B cell (primary cell): ENCODE results near the gene LBHD1. TPM values are rescaled to one million over a fixed set of nuclear protein-coding genes. Genes with fewer than 3 reads are reported as not detected.

Experiments
- ATAC-seq: fragments of 200-7000 bp; cut with Tn5 transposase; one replicate; pipeline ENCODE4 v1.10.0; 2021; ENCODE audit warnings: low read depth, mild to moderate bottlenecking, moderate number of reproducible peaks, moderate library complexity
- CTCF ChIA-PET: fragments of 350-600 bp; sonication (Branson Sonifier 250); formaldehyde crosslinking; loops from one replicate; lab custom pipeline; 2021; ENCODE audit warnings: antibody characterized with exemption, inconsistent platforms; lab: Charles Lee
- POLR2A ChIA-PET: fragments of 350-600 bp; sonication (Branson Sonifier 250); formaldehyde crosslinking; loops from one replicate; lab custom pipeline; 2021; ENCODE audit warnings: antibody characterized with exemption; lab: Charles Lee
- DNase-seq: peaks from one replicate; pipeline ENCODE4 v3.0.0; 2013
- H2AFZ ChIP-seq: 2 replicates; pipeline ENCODE4 v1.6.1; 2012; ENCODE audit warnings: mild to moderate bottlenecking, low read depth, low read length; ENCODE audit not compliant: insufficient read depth, poor library complexity, severe bottlenecking
- H3K27ac ChIP-seq, 2 donors: 1 replicate in 1 of 2; 2 replicates in 1 of 2; pipeline ENCODE4 v1.5.1; 2012 to 2013; ENCODE audit warnings: low read length in 2 of 2, mild to moderate bottlenecking in 2 of 2, moderate library complexity in 1 of 2
- H3K27me3 ChIP-seq, 4 experiments: fragments of 200-600 bp in 1 of 4; sonication (generic) in 1 of 4; replicated peaks in 1 of 4; 1 replicate in 2 of 4; 2 replicates in 2 of 4; pipeline versions ENCODE4 v1.6.1 to v1.7.0; 2013 to 2016; ENCODE audit warnings: low read length in 3 of 4, mild to moderate bottlenecking in 2 of 4, mixed read lengths in 1 of 4, moderate library complexity in 1 of 4; ENCODE audit not compliant: insufficient read depth in 4 of 4, control insufficient read depth in 3 of 4; ENCODE audit errors: control extremely low read depth in 1 of 4
- H3K36me3 ChIP-seq, 2 experiments: replicated peaks in 1 of 2; 1 replicate in 1 of 2; 2 replicates in 1 of 2; pipeline versions ENCODE4 v1.6.1 to v1.7.1; 2013; ENCODE audit warnings: low read length in 1 of 2; ENCODE audit not compliant: insufficient read depth in 2 of 2, control insufficient read depth in 1 of 2; ENCODE audit errors: control extremely low read depth in 1 of 2, extremely low read depth in 1 of 2
- H3K4me1 ChIP-seq, 2 donors: fragments of 200-600 bp in 1 of 2; sonication (generic) in 1 of 2; 1 replicate in 1 of 2; 2 replicates in 1 of 2; pipeline versions ENCODE4 v1.5.1 to v1.6.1; 2013 to 2017; ENCODE audit warnings: low read length in 2 of 2; ENCODE audit not compliant: control insufficient read depth in 2 of 2, insufficient read depth in 2 of 2
- H3K4me2 ChIP-seq: replicated peaks from 2 replicates; pipeline ENCODE3; 2012; ENCODE audit warnings: mild to moderate bottlenecking, low read depth, low read length; ENCODE audit not compliant: poor library complexity, severe bottlenecking
- H3K4me3 ChIP-seq, 5 experiments: fragments of 200-600 bp in 1 of 5; sonication (generic) in 1 of 5; 1 replicate in 3 of 5; 2 replicates in 2 of 5; pipeline versions ENCODE4 v1.5.1 to v1.7.0; 2011 to 2016; ENCODE audit warnings: low read length in 4 of 5, mild to moderate bottlenecking in 4 of 5, low read depth in 2 of 5, control low read depth in 1 of 5, moderate library complexity in 1 of 5; ENCODE audit not compliant: insufficient read depth in 1 of 5; ENCODE audit errors: control extremely low read depth in 1 of 5, extremely low read depth in 1 of 5
- H3K79me2 ChIP-seq: fragments of 200-600 bp; sonication (generic); one replicate; pipeline ENCODE4 v1.6.0; 2016; ENCODE audit warnings: low read length; ENCODE audit not compliant: control insufficient read depth, insufficient read depth
- H3K9ac ChIP-seq: fragments of 200-600 bp; sonication (generic); 2 replicates; pipeline ENCODE4 v1.6.1; 2017; ENCODE audit warnings: mild to moderate bottlenecking, low read length, moderate library complexity
- H3K9me3 ChIP-seq, 3 donors: one replicate each; pipeline versions ENCODE4 v1.6.1 to v1.7.1; 2013; ENCODE audit warnings: low read length in 2 of 3; ENCODE audit not compliant: control insufficient read depth in 2 of 3, insufficient read depth in 1 of 3; ENCODE audit errors: control extremely low read depth in 1 of 3
- H4K20me1 ChIP-seq: 2 replicates; pipeline ENCODE4 v1.6.0; 2012; ENCODE audit warnings: mild to moderate bottlenecking, low read length; ENCODE audit not compliant: insufficient read depth, control insufficient read depth, poor library complexity, severe bottlenecking
- H3K27ac Mint-ChIP-seq: one replicate; pipeline ENCODE4 v1.8.0; 2021; ENCODE audit warnings: mixed read lengths
- H3K27me3 Mint-ChIP-seq: one replicate; pipeline ENCODE4 v1.8.0; 2021; ENCODE audit warnings: mixed read lengths
- H3K4me1 Mint-ChIP-seq: one replicate; pipeline ENCODE4 v1.8.0; 2021; ENCODE audit warnings: mixed read lengths
- H3K4me3 Mint-ChIP-seq: one replicate; pipeline ENCODE4 v1.8.0; 2021; ENCODE audit warnings: mixed read lengths
- H3K9me3 Mint-ChIP-seq: one replicate; pipeline ENCODE4 v1.8.0; 2022; ENCODE audit warnings: mixed read lengths; ENCODE audit not compliant: insufficient read depth
- EZH2 ChIP-seq: IDR thresholded peaks from 2 replicates; pipeline ENCODE4 v1.6.1; 2012; ENCODE audit warnings: borderline replicate concordance, low read depth, mild to moderate bottlenecking, moderate library complexity, low read length; ENCODE audit not compliant: insufficient read depth, poor library complexity, severe bottlenecking
- WGBS: methylation state at CpG from one replicate; pipeline ENCODE4 v1.1.5; 2013; ENCODE audit warnings: missing lambda C conversion rate; ENCODE audit not compliant: insufficient coverage; 5-methylcytosine and 5-hydroxymethylcytosine counted together
- intact Hi-C: fragments of 100-400 bp; cut with micrococcal nuclease; formaldehyde crosslinking; loops from one replicate; pipeline ENCODE4 v1.10.0; 2022
- polyA plus RNA-seq: library from polyadenylated mRNA; depleted of rRNA; stranded (reverse); fragments of >200 nt; gene quantifications from 2 replicates; pipeline ENCODE4 v1.2.3, GENCODE V29; 2012
- total RNA-seq, 2 donors: library from RNA; stranded (reverse); fragments of 120-200 nt in 1 of 2; gene quantifications; 1 replicate in 1 of 2; 2 replicates in 1 of 2; pipeline versions ENCODE4 v1.2.3 to v1.2.4, GENCODE V29; 2013 to 2022
- TF ChIP-seq, protein P1 (sequence below): fragments of 200-600 bp; IDR thresholded peaks from one replicate; pipeline ENCODE4 v1.8.0; 2022; ENCODE audit warnings: antibody characterized with exemption, mild to moderate bottlenecking

LBHD1 gene
- total and polyA plus RNA-seq, 2 donors (not counting 1 experiment from before 2014, with no cell fraction given) = 19.3 to 33.3 TPM

GRCh38 chr11:62644220-62644619, 27.8 kb downstream of the LBHD1 start:
- H3K27ac Mint-ChIP-seq = no peak overlapping the region
- Histone ChIP-seq H3K4me1 (peaks cover 14 to 21% of the 10 kb centered on the region in 2 donors), H3K27ac (no peak overlapping the region), H3K4me3 (no peak overlapping the region), H3K27me3 (no peaks in the 10 kb centered on the region), H4K20me1 (peaks cover 22% of the 10 kb centered on the region), H3K36me3 (peaks cover 2 to 38% of the 10 kb centered on the region in 2 experiments), H3K9me3 (no peaks in the 10 kb centered on the region), H3K79me2 (peaks cover 88% of the 10 kb centered on the region), H3K9ac (no peak overlapping the region), H2AFZ (no peak overlapping the region), H3K4me2 (no peak overlapping the region)
- POLR2A ChIA-PET = interaction anchor here (0.5 to 4.7 kb wide), 2 partner anchors 20 to 26 kb away, joined by 3 to 32 read pairs; partner anchors contain the start of genes C11orf98 and CSKMT
- intact Hi-C loops = no loop called here
- H3K4me1 Mint-ChIP-seq = peaks cover 31% of the 10 kb centered on the region
- H3K9me3 Mint-ChIP-seq = no peaks in the 10 kb centered on the region
- CTCF ChIA-PET = interaction anchor here (1.1 to 1.7 kb wide), 2 partner anchors 50 to 220 kb away, joined by 3 read pairs; no protein-coding TSS in a partner anchor
- peak overlapping the region; percentile 26 for H3K4me3 Mint-ChIP-seq
- 100% methylated on average over 6 of the region's 8 CpGs for WGBS
- H3K27me3 Mint-ChIP-seq = no peaks in the 10 kb centered on the region
- ATAC-seq (no peak), DNase-seq (no peak)
- TF ChIP-seq EZH2 = no peak
- TF ChIP-seq, protein P1, sequence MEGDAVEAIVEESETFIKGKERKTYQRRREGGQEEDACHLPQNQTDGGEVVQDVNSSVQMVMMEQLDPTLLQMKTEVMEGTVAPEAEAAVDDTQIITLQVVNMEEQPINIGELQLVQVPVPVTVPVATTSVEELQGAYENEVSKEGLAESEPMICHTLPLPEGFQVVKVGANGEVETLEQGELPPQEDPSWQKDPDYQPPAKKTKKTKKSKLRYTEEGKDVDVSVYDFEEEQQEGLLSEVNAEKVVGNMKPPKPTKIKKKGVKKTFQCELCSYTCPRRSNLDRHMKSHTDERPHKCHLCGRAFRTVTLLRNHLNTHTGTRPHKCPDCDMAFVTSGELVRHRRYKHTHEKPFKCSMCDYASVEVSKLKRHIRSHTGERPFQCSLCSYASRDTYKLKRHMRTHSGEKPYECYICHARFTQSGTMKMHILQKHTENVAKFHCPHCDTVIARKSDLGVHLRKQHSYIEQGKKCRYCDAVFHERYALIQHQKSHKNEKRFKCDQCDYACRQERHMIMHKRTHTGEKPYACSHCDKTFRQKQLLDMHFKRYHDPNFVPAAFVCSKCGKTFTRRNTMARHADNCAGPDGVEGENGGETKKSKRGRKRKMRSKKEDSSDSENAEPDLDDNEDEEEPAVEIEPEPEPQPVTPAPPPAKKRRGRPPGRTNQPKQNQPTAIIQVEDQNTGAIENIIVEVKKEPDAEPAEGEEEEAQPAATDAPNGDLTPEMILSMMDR = no peak

- Mint-ChIP-seq H3K4me1 (peaks cover 8% of the 10 kb centered on the region), H3K9me3 (no peaks in the 10 kb centered on the region), H3K27ac (no peak overlapping the region), H3K4me3 (no peak overlapping the region), H3K27me3 (no peaks in the 10 kb centered on the region)
- intact Hi-C loops = no loop called here
- peaks cover 39 to 77% of the 10 kb centered on the region in 2 experiments for H3K36me3 ChIP-seq
- H3K4me2 ChIP-seq = no peak overlapping the region
- H3K27ac ChIP-seq = no peak overlapping the region
- H3K79me2 ChIP-seq = peaks cover 52% of the 10 kb centered on the region
- H3K9me3 ChIP-seq = no peaks in the 10 kb centered on the region
- ChIA-PET CTCF (interaction anchor here (0.6 kb wide), 1 partner anchor 230 kb away, joined by 3 read pairs; no protein-coding TSS in a partner anchor), POLR2A (no interaction called here)
- DNase-seq (no peak), ATAC-seq (no peak)
- WGBS = 95% methylated on average over 6 of the region's 6 CpGs
- peaks cover 8% of the 10 kb centered on the region for H4K20me1 ChIP-seq
- no peak for TF ChIP-seq EZH2
- TF ChIP-seq, protein P1 = no peak
- no peak overlapping the region for H3K9ac ChIP-seq
- peaks cover 2 to 4% of the 10 kb centered on the region in 2 donors for H3K4me1 ChIP-seq
- no peak overlapping the region for H2AFZ ChIP-seq
- H3K4me3 ChIP-seq = no peak overlapping the region
- H3K27me3 ChIP-seq = no peaks in the 10 kb centered on the region
Measured at GRCh38 chr11:62632492-62632891, 39.6 kb downstream of the LBHD1 start.
